Left forelimb (tissue), 1 donor: ENCODE results near the gene RTP5.

Experiments
- DNase-seq: peaks from one replicate; pipeline ENCODE4 v3.0.0-alpha.2; 2018; ENCODE audit warnings: low spot score

The RTP5 gene

DNA sequence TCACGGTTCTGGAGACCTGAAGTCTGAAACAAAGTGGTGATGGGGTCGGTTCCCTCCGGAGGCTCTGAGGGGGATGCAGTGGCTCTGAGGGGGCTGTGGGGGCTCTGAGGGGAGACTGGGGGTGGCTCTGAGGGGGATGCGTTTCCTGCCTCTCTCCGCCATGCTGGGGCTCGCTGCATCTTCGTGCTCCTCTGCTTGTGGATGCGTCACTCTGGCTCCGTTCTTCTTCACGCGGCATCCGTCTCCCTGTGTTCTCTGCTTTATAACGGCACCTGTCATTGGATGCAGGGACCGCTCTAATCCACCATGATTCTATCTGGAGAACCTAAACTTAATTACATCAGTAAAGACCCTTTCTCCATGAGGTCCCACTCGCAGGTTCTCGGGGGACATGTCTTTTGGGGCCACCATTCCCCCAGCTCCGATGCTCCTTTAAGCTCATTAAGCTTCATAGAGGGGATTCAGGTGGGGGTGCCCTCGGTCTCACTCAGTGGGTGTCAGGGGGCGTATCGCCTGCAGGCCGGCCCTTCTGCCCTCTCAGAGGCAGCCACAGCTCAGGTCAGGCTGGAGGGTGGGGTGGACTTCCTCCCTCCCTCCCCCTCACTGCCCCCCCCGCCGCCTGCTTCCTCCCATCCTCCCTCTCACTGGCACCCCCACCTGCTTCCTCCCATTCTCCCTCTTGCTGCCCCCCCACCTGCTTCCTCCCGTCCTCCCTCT is 18.4 kb downstream of the RTP5 start:
- no peak for DNase-seq

DNA sequence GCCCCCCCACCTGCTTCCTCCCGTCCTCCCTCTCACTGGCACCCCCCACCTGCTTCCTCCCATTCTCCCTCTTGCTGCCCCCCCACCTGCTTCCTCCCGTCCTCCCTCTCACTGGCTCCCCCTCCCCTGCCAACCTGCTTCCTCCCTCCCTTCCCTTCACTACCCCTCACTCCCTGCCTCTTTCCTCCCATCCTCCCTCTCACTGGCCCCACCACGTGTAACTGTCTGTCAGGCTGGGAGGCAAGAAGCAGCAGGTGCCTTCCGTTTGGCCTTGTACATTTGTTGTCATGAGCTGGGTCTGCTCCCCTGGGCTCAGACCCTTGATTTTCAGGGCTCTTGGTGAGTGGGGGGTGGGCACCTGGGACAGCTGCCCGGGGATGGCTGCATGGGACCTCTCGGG is 19.1 kb downstream of the RTP5 start:
- no peak for DNase-seq

DNA sequence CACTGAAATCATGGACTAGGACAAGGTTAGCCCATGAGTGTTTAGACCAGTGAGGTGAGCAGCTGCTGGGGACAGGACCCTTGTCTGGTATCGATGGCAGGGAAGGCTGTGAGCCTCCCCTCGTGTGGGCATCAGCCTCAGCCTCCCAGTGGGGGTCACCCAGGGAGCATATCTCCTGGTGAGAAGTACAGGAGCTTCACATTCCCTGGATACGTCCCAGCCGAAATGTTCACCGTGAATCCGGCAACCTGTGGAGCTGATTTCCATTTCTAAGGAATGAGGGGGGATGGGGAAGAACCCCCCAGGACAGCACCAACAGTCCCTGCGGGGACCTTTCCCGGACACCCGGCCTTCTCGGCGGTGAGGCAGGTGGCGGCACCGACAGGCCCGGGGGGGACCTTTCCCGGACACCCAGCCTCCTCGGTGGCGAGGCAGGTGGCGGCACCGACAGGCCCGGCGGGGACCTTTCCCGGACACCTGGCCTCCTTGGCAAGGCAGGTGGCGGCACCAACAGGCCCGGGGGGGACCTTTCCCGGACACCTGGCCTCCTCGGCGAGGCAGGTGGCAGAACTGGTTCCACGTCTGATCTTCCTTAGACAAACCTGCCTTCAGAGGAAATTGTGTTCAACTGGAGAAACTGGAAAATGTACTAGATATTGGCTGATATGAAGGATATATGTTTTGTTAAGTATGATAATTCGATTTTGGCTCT is 21.2 kb downstream of the RTP5 start:
- no peak for DNase-seq

- no peak for DNase-seq
Observed at GRCh38 chr2:241891315-241891987, 21.9 kb downstream of the RTP5 start.

GRCh38 chr2:241891988-241892298 is 22.4 kb downstream of the RTP5 start:
- DNase-seq: no peak

GRCh38 chr2:241892299-241893137 is 23.0 kb downstream of the RTP5 start:
- no peak for DNase-seq

DNA sequence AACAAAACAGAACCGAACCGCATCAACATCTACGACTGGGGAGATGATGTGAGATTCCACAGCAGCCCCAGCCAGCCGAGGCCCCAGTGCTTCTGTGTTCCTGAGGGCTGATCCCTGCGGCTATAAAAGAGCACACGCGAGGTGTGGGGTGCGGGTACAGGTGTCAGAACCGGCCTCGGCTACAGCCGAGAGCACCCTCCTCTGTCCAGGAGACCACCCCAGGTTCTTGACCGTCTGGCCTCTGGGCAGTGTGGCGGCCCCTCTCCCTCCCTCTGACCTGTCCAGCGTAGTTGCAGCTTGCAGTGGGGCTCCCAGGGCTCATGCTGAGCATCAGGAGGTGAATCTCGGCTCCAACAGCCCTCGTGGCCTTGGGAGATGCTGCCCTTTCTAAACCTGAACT is 23.7 kb downstream of the RTP5 start:
- DNase-seq: peak; percentile 37

GRCh38 chr2:241894056-241894641 is 24.6 kb downstream of the RTP5 start:
- peak; percentile 54 for DNase-seq

DNA sequence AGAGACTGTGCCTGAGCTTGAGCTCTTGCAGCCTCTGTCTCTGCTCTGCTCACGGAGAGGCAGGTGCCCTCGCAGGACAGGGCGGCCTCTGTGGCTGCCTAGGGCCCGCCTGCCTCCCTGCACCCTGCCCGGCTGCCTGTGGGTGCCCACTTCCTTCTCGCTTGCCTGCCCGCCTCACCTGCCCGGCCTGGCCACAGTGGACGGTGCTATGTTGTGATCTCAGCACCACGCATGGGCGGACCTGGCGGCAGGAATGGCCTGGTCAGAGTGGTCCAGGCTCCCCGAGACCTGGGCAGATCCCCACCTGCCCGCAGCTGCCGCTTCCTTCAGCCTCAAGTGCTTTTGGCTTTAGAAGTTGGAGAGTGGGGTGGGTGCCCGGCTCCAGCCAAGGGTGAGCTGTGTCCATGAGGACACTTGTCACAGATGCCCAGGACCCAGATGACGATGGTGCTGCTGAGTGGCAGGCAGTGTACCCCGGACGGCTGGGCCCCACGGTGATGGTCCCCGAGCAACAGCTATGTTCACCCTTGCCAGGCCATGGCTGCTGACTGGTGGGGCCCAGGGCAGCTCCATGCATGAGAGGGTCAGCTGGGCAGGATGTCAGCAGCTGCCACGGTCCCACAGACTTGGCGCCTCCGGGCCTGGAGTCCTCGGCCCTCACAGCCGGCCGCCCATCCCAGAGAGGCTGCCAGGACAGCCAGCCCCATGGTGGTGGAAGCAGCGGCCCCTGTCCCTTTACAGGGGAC is 25.3 kb downstream of the RTP5 start:
- DNase-seq: peak; percentile 62

- DNase-seq: peak; percentile 59
Observed at GRCh38 chr2:241895427-241895711, 25.8 kb downstream of the RTP5 start.

DNA sequence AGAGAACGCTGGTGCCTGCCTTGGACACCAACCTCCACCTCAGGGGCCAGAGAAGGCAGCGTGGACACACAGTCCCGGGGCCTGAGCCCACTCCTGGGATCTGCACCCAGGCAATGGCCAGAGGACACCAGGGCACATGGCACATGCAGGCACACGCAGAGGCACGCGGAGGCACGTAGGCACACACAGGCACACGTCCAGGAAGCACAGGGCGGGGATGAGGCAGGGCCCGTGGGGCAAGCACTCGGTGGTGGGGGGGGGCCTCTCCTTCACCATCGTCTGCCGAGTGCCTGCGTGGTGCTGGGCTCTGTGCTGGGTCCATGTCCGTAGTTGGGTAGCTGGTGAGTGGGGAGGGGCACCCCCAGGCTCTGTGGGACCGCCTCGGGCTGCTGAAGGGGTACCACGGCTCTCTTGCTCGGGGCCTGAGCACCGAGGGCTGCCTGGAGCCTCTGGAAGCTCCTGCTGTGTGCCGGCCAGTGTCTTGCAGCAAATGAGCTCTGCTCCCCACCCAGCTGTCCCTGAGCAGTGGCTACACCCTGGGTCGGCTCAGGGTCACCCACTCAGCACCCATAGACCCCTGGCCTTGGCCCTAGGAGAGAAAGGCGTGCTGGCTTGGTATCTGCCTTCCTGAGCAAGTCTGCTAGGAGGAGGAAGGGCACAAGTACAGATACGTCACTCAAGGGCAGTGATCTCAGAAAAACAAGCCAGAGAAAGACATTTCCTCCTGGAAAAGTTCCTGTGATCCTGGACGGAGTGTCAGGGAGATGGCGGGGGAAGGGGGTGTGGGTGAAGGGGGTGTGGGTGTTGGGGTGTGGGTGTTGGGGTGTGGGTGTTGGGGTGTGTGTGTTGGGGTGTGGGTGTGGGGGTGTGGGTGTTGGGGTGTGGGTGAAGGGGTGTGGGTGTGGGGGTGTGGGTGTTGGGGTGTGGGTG is 26.4 kb downstream of the RTP5 start:
- DNase-seq: peak; percentile 84

DNA sequence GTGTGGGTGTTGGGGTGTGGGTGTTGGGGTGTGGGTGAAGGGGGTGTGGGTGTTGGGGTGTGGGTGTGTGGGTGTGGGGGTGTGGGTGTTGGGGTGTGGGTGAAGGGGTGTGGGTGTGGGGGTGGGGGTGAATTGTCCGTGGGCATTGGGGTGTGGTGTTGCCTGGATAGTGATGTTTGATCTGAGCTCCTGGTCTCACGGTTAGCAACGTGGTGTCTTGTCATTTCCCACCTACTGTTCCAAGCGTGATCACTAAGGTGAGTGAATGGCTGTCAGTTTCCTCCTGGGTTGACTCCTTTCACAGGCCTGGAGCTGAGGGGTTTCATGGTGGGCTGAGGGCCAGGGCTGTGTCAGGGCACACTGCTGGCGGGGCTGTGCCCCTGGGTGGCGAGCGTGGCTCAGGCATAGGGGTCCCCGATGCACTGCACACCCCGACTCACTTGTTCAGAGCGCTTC is 27.2 kb downstream of the RTP5 start:
- DNase-seq: no peak

GRCh38 chr2:241897231-241897916 is 27.8 kb downstream of the RTP5 start:
- no peak for DNase-seq

DNA sequence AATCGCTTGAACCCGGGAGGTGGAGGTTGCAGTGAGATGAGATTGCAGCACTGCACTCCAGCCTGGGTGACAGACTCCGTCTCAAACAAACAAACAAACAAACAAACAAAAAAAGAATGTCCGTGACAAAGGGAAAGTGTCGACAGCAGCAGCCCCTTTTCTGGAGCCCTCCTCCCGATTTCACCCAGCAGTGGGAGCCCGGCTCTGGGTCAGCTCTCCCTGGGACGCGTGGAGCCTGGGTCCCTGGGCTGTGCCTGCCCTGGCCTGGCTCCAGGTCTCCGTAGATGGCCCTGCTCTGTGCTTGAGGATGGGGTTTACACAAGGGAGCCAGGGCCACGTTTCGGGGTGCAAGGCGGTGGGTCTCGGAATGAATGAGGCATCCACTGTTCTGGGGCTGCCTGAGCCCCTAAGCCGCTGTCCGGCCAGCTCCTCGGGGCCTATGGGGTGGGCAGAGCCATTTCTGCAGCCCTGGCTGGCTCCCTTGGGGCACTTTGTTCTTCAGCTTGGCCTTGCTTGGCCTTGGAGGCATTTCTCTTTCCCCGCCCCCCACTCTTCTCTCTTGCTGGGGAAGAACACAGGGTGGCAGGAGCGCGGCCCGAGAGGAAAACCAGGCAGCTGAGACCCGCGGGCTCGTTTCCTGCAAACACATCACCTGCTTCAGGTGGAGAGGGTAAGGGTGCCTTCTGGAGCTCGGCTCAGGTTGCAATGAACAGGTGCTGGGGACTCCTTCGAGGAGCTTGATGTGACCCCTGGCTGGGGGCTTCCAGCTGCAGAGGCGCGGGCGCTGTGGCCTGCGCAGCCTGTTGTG is 29.1 kb downstream of the RTP5 start:
- DNase-seq: peak; percentile 63

- peak; percentile 65 for DNase-seq
Observed at GRCh38 chr2:241900251-241901017, 30.9 kb downstream of the RTP5 start.

GRCh38 chr2:241901018-241901380 is 31.5 kb downstream of the RTP5 start:
- no peak for DNase-seq

DNA sequence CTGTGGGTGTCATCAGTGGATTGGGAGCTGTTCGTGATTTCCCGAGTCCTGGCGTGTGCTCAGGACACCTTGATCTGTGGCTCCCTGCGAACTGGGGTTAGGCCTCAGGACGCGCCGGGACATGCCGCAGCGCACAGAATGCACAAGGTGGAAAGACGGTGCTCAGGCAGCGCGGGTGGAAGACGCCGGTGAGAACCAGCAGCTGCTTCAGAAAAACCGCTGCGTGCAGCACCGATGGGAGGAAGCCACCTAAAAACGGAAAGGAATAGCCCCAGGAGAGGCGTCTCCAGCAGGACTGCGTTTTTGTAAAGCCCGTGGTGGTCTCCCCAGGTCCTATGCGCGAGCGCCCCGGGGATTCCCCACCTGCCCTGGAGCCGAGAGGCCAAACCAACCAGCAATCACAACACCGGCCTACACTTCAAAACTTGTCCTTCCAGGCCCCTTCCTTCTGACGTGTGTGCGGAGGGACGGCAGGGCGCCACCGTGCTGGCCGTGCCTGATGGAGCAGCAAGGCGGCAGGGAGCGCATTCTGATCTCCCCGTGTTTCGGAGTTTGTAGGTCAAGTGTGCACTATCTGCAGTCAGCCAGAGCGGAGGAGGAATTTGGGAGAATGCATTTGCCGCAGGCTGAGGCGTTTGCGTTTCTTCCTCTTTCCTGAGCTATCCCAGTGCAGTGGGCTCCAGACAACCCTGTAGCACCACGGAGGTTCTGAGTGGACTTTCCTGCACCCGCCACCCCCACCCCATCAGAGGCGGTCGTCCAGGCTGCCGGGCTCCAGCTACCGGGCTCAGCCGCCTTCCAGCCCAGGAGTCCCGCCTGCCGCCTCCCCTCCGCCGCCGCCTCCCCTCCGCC is 32.2 kb downstream of the RTP5 start:
- DNase-seq: peak; percentile 65
